AG04449 (cell line): ENCODE data around the gene EPSTI1.
"Not testable (repeated sequence)": the region's sequence is repeated elsewhere in the genome, so short reads cannot be mapped to it uniquely, and the experiment has no call there.

ENCODE experiments used
- CTCF ChIA-PET: fragments of 350-600 bp; formaldehyde crosslinking; extraction: SDS; loops from one replicate; lab custom pipeline; 2021; ENCODE audit warnings: antibody characterized with exemption; lab: Yijun Ruan, JAX
- POLR2A ChIA-PET: fragments of 400-600, 350-600 bp; formaldehyde crosslinking; extraction: SDS; loops from one replicate; lab custom pipeline; 2020; ENCODE audit warnings: antibody characterized with exemption, inconsistent platforms; lab: Yijun Ruan, JAX
- DNase-seq: peaks from one replicate; pipeline ENCODE4 v3.0.0-alpha.2; 2010; ENCODE audit warnings: low read depth, low spot score
- H3K4me3 ChIP-seq: 2 replicates; pipeline ENCODE4 v1.5.1; 2011; ENCODE audit warnings: low read depth, mild to moderate bottlenecking, control low read depth, low read length
- CTCF ChIP-seq: IDR thresholded peaks from one replicate; pipeline ENCODE4 v1.5.1; 2011; ENCODE audit warnings: mild to moderate bottlenecking, moderate library complexity, low read length, control low read depth, inconsistent platforms; ENCODE audit not compliant: insufficient read depth; ENCODE audit errors: missing control alignments

The EPSTI1 gene

GRCh38 chr13:42867232-42867631, 124.8 kb downstream of the EPSTI1 start:
- POLR2A ChIA-PET = no interaction called here
- H3K4me3 ChIP-seq = no peak overlapping the region
- DNase-seq = no peak
- CTCF ChIA-PET = no interaction called here
- no peak for TF ChIP-seq CTCF

GRCh38 chr13:42865768-42866102, 126.3 kb downstream of the EPSTI1 start:
- CTCF ChIA-PET = no interaction called here
- no peak for DNase-seq
- no peak for TF ChIP-seq CTCF
- POLR2A ChIA-PET = no interaction called here
- H3K4me3 ChIP-seq = no peak overlapping the region

- TF ChIP-seq CTCF = no peak
- DNase-seq = no peak
- ChIA-PET POLR2A (no interaction called here), CTCF (interaction anchor here (0.6 to 1.0 kb wide), 2 partner anchors 11 to 205 kb away, joined by 3 to 4 read pairs; no protein-coding TSS in a partner anchor)
- no peak overlapping the region for H3K4me3 ChIP-seq
These were observed 126.9 kb downstream of the EPSTI1 start for GRCh38 chr13:42864952-42865767.

- CTCF ChIA-PET, H3K4me3 ChIP-seq, POLR2A ChIA-PET, DNase-seq: not testable (repeated sequence)
These were observed 129.7 kb downstream of the EPSTI1 start for GRCh38 chr13:42862370-42862769.

GRCh38 chr13:42860485-42860884, 131.6 kb downstream of the EPSTI1 start:
- POLR2A ChIA-PET = no interaction called here
- DNase-seq = no peak
- H3K4me3 ChIP-seq = no peak overlapping the region
- no peak for TF ChIP-seq CTCF
- CTCF ChIA-PET = interaction anchor here (1.1 to 1.5 kb wide), 2 partner anchors 11 to 15 kb away, joined by 4 read pairs; no protein-coding TSS in a partner anchor

- CTCF ChIA-PET = interaction anchor here (1.1 to 1.5 kb wide), 2 partner anchors 11 to 16 kb away, joined by 4 read pairs; no protein-coding TSS in a partner anchor
- POLR2A ChIA-PET = no interaction called here
- H3K4me3 ChIP-seq = no peak overlapping the region
- DNase-seq = no peak
- TF ChIP-seq CTCF = no peak
These were observed 132.3 kb downstream of the EPSTI1 start for GRCh38 chr13:42859760-42860159.
